PC-3 (cell line): ENCODE results near the gene RAD23B. TPM values are rescaled to one million over a fixed set of nuclear protein-coding genes. Genes with fewer than 3 reads are reported as not detected.

Source experiments
- ATAC-seq: fragments of 200-7000 bp; cut with Tn5 transposase; 2 replicates; pipeline ENCODE4 v1.9.1; 2020; ENCODE audit warnings: mild to moderate bottlenecking, moderate library complexity
- BruUV-seq: library from RNA; stranded (reverse); fragments of 400-500 nt; replicated peaks from 2 replicates; lab custom pipeline; 2021; lab: Mats Ljungman, UMichigan
- CTCF ChIA-PET: fragments of 300-600 bp; sonication (Branson Sonifier 250); formaldehyde crosslinking; loops from one replicate; lab custom pipeline; 2022; ENCODE audit warnings: antibody characterized with exemption; lab: Charles Lee
- POLR2A ChIA-PET: fragments of 300-600 bp; sonication (Branson Sonifier 250); formaldehyde crosslinking; loops from one replicate; lab custom pipeline; 2022; ENCODE audit warnings: antibody characterized with exemption; ENCODE audit not compliant: unreplicated experiment; lab: Charles Lee
- DNase-seq: peaks from one replicate; pipeline ENCODE4 v3.0.0-alpha.2; 2015
- H2AFZ ChIP-seq: fragments of 300-600 bp; sonication (generic); 2 replicates; pipeline ENCODE4 v1.6.0; 2016; ENCODE audit warnings: antibody characterized with exemption, low read length
- H3F3A ChIP-seq: fragments of 300-600 bp; sonication (generic); one replicate; pipeline ENCODE4 v1.6.0; 2017; ENCODE audit warnings: antibody characterized with exemption, low read length, control low read depth, mild to moderate bottlenecking; ENCODE audit not compliant: unreplicated experiment
- H3K27ac ChIP-seq: fragments of 300-600 bp; sonication (generic); 2 replicates; pipeline ENCODE4 v1.5.1; 2016; ENCODE audit warnings: mild to moderate bottlenecking, low read length
- H3K27me3 ChIP-seq: fragments of 300-600 bp; sonication (generic); 2 replicates; pipeline ENCODE4 v1.6.1; 2016; ENCODE audit warnings: low read length, mixed read lengths
- H3K36me3 ChIP-seq: fragments of 300-600 bp; sonication (generic); 2 replicates; pipeline ENCODE4 v1.6.1; 2016; ENCODE audit warnings: low read depth, mixed run types, low read length, mixed read lengths
- H3K4me1 ChIP-seq: fragments of 300-600 bp; sonication (generic); 2 replicates; pipeline ENCODE4 v1.5.1; 2016; ENCODE audit warnings: low read length; ENCODE audit not compliant: insufficient read depth
- H3K4me2 ChIP-seq: fragments of 300-600 bp; sonication (generic); 2 replicates; pipeline ENCODE4 v1.6.0; 2016; ENCODE audit warnings: low read length
- H3K4me3 ChIP-seq: fragments of 300-600 bp; sonication (generic); 2 replicates; pipeline ENCODE4 v1.5.1; 2016; ENCODE audit warnings: mild to moderate bottlenecking, low read length, mixed read lengths
- H3K79me2 ChIP-seq: fragments of 300-600 bp; sonication (generic); 2 replicates; pipeline ENCODE4 v1.6.1; 2017; ENCODE audit warnings: low read length, mixed read lengths
- H3K9ac ChIP-seq: fragments of 300-600 bp; sonication (generic); 2 replicates; pipeline ENCODE4 v1.6.0; 2016; ENCODE audit warnings: mild to moderate bottlenecking, low read length
- H3K9me2 ChIP-seq: fragments of 300-600 bp; sonication (generic); replicated peaks from 2 replicates; pipeline ENCODE4 v1.6.1; 2016; ENCODE audit warnings: mixed run types, low read length, mixed read lengths
- H3K9me3 ChIP-seq: fragments of 300-600 bp; sonication (generic); 2 replicates; pipeline ENCODE4 v1.6.1; 2016; ENCODE audit warnings: low read length, mixed read lengths
- H4K20me1 ChIP-seq: fragments of 300-600 bp; sonication (generic); 2 replicates; pipeline ENCODE4 v1.6.1; 2016; ENCODE audit warnings: low read length, mixed read lengths
- EZH2 ChIP-seq: fragments of 300-600 bp; sonication (generic); IDR thresholded peaks from one replicate; pipeline ENCODE4 v1.6.1; 2017; ENCODE audit warnings: antibody characterized with exemption, mild to moderate bottlenecking, low read length; ENCODE audit not compliant: unreplicated experiment
- EZH2phosphoT487 ChIP-seq: fragments of 300-600 bp; sonication (generic); IDR thresholded peaks from 2 replicates; pipeline ENCODE4 v1.6.1; 2018; ENCODE audit warnings: mild to moderate bottlenecking, antibody characterized with exemption, low read length, borderline replicate concordance
- intact Hi-C: fragments of 100-400 bp; cut with micrococcal nuclease; formaldehyde crosslinking; loops from 2 replicates; pipeline ENCODE4 v1.9.0; 2023
- total RNA-seq: library from RNA; depleted of rRNA; stranded (reverse); fragments of >200 nt; gene quantifications from 2 replicates; pipeline ENCODE4 v1.2.3, GENCODE V29; 2014
- TF ChIP-seq, protein P1 (sequence below): fragments of 300-600 bp; sonication (generic); conservative IDR thresholded peaks from 2 replicates; pipeline ENCODE4 v1.5.1; 2017; ENCODE audit warnings: antibody characterized with exemption, low read depth, mild to moderate bottlenecking, low read length

Gene RAD23B
- total RNA-seq, 1 experiment from 2014 or later, result 67.9 TPM

DNA sequence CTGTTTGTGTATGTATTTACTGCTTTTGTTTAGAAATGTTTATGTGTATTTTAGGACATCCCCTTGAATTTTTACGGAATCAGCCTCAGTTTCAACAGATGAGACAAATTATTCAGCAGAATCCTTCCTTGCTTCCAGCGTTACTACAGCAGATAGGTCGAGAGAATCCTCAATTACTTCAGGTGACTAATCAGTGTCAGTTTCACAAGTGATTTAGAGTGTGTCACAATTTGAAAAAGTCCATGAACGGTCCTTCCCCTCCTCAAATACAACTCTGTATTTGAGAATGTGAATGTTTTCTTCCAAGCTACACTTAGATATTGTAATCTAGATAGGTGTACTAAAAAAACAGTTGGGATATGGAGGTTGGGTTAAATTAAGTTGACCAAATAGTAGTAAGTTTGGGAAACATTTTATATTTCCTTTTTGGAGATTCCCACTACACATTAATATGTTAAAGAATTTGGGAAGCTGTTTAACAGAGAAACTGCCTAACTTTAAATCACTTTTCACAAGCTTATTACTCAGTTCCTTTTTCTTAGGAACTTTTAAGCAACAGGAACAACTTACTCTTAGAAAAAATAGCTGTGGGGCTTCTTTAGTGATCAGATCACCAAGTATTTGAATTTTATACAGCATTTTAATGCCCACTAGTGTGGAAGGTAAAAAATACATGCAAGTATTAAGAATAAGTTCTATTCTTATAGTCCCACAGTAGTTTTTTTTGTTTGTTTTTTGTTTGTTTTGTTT is 40.9 kb downstream of the RAD23B start:
- no peak for DNase-seq
- no peak overlapping the region for H3K4me3 ChIP-seq
- no peak for TF ChIP-seq EZH2
- TF ChIP-seq EZH2phosphoT487, result no peak
- TF ChIP-seq, protein P1, sequence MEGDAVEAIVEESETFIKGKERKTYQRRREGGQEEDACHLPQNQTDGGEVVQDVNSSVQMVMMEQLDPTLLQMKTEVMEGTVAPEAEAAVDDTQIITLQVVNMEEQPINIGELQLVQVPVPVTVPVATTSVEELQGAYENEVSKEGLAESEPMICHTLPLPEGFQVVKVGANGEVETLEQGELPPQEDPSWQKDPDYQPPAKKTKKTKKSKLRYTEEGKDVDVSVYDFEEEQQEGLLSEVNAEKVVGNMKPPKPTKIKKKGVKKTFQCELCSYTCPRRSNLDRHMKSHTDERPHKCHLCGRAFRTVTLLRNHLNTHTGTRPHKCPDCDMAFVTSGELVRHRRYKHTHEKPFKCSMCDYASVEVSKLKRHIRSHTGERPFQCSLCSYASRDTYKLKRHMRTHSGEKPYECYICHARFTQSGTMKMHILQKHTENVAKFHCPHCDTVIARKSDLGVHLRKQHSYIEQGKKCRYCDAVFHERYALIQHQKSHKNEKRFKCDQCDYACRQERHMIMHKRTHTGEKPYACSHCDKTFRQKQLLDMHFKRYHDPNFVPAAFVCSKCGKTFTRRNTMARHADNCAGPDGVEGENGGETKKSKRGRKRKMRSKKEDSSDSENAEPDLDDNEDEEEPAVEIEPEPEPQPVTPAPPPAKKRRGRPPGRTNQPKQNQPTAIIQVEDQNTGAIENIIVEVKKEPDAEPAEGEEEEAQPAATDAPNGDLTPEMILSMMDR, result no peak
- no peak for ATAC-seq
- H3K9me3 ChIP-seq, result no peaks in the 10 kb centered on the region
- CTCF ChIA-PET, result no interaction called here
- POLR2A ChIA-PET, result no interaction called here
- intact Hi-C loops, result no loop called here
- H3F3A ChIP-seq, result no peaks in the 10 kb centered on the region
- H3K9me2 ChIP-seq, result no peaks in the 10 kb centered on the region
- no peaks in the 10 kb centered on the region for H3K4me1 ChIP-seq
- H3K4me2 ChIP-seq, result no peak overlapping the region
- BruUV-seq, result no TSS peak
- H3K36me3 ChIP-seq, result peaks cover 71% of the 10 kb centered on the region
- H3K79me2 ChIP-seq, result peaks cover 91% of the 10 kb centered on the region
- H3K27ac ChIP-seq, result no peak overlapping the region
- H3K9ac ChIP-seq, result no peak overlapping the region
- H4K20me1 ChIP-seq, result peaks cover 58% of the 10 kb centered on the region
- no peak overlapping the region for H2AFZ ChIP-seq
- no peaks in the 10 kb centered on the region for H3K27me3 ChIP-seq

DNA sequence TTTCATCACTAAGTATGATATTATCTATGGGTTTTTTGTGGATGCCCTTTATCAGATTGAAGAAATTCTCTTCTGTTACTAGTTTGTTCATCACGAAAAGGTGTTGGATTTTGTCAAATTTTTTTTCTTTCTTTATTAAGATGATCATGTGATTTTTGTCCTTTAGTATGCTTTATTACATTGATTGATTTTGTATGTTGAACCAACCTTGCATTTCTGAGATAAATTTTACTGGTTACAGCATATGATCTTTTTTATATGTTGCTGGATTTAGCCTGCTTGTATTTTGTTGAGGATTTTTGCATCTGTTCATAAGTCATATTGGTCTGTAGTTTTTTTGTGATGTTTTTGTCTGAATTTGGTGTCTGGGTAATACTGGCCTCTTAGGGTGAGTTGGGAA is 42.8 kb downstream of the RAD23B start:
- Histone ChIP-seq H2AFZ (no peak overlapping the region), H3K9me3 (no peaks in the 10 kb centered on the region), H3K36me3 (peaks cover 68% of the 10 kb centered on the region), H4K20me1 (peaks cover 48% of the 10 kb centered on the region), H3K27me3 (no peaks in the 10 kb centered on the region), H3K4me3 (no peak overlapping the region), H3F3A (no peaks in the 10 kb centered on the region), H3K27ac (no peak overlapping the region), H3K9ac (no peak overlapping the region), H3K9me2 (no peaks in the 10 kb centered on the region), H3K79me2 (peaks cover 81% of the 10 kb centered on the region), H3K4me2 (no peak overlapping the region), H3K4me1 (no peaks in the 10 kb centered on the region)
- BruUV-seq, result no TSS peak
- intact Hi-C loops, result no loop called here
- ChIA-PET CTCF (no interaction called here), POLR2A (no interaction called here)
- TF ChIP-seq EZH2phosphoT487 (no peak), EZH2 (no peak)
- TF ChIP-seq, protein P1, result no peak
- no peak for DNase-seq
- no peak for ATAC-seq

DNA sequence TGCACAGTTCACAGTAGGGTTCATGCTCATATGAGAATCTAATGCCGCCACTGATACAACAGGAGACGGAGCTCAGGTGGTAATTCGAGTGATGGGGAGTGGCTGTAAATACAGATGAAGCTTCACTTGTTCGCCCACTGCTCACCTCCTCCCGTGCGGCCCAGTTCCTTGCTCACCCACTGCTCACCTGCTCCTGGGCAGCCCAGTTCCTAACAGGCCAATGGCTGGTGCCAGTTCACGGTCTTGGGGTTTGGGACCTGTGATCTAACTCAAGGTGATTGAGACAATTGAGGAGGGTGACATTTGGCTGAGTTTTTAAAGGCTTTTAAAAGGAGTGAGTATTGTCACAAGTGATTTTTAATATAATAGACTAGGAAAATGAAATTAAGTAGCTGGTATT is 45.4 kb downstream of the RAD23B start:
- intact Hi-C loops, result no loop called here
- Histone ChIP-seq H3K36me3 (peaks cover 70% of the 10 kb centered on the region), H2AFZ (no peak overlapping the region), H4K20me1 (peaks cover 30% of the 10 kb centered on the region), H3F3A (no peaks in the 10 kb centered on the region), H3K9me2 (no peaks in the 10 kb centered on the region), H3K27me3 (no peaks in the 10 kb centered on the region), H3K4me2 (no peak overlapping the region), H3K4me3 (no peak overlapping the region), H3K9me3 (no peaks in the 10 kb centered on the region), H3K9ac (no peak overlapping the region), H3K27ac (no peak overlapping the region), H3K79me2 (peaks cover 54% of the 10 kb centered on the region), H3K4me1 (no peaks in the 10 kb centered on the region)
- DNase-seq (no peak), ATAC-seq (no peak)
- ChIA-PET CTCF (no interaction called here), POLR2A (no interaction called here)
- TF ChIP-seq, protein P1, result no peak
- no peak for TF ChIP-seq EZH2phosphoT487
- no peak for TF ChIP-seq EZH2
- no TSS peak for BruUV-seq
